ENCODE measurements around the gene OR2B2.

The OR2B2 gene

GRCh38 chr6:27863962-27864905, 48.0 kb downstream of the OR2B2 start:
- Histone ChIP-seq H3K9me3 (ENCODE audit: severe bottlenecking) (peaks cover 15% of the 10 kb centered on the region), H3K4me3 (ENCODE audit: low read depth, low read length) (no peak overlapping the region), H3K36me3 (no peaks in the 10 kb centered on the region), H3K27me3 (ENCODE audit: insufficient read depth, low read depth, severe bottlenecking) (no peaks in the 10 kb centered on the region), H3K27ac (no peak overlapping the region)
- DNase-seq = no peak
- TF ChIP-seq, protein P1, sequence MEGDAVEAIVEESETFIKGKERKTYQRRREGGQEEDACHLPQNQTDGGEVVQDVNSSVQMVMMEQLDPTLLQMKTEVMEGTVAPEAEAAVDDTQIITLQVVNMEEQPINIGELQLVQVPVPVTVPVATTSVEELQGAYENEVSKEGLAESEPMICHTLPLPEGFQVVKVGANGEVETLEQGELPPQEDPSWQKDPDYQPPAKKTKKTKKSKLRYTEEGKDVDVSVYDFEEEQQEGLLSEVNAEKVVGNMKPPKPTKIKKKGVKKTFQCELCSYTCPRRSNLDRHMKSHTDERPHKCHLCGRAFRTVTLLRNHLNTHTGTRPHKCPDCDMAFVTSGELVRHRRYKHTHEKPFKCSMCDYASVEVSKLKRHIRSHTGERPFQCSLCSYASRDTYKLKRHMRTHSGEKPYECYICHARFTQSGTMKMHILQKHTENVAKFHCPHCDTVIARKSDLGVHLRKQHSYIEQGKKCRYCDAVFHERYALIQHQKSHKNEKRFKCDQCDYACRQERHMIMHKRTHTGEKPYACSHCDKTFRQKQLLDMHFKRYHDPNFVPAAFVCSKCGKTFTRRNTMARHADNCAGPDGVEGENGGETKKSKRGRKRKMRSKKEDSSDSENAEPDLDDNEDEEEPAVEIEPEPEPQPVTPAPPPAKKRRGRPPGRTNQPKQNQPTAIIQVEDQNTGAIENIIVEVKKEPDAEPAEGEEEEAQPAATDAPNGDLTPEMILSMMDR (IDR thresholded peaks at IDR 0.05; ENCODE audit: low read depth, low read length) = no peak

DNA sequence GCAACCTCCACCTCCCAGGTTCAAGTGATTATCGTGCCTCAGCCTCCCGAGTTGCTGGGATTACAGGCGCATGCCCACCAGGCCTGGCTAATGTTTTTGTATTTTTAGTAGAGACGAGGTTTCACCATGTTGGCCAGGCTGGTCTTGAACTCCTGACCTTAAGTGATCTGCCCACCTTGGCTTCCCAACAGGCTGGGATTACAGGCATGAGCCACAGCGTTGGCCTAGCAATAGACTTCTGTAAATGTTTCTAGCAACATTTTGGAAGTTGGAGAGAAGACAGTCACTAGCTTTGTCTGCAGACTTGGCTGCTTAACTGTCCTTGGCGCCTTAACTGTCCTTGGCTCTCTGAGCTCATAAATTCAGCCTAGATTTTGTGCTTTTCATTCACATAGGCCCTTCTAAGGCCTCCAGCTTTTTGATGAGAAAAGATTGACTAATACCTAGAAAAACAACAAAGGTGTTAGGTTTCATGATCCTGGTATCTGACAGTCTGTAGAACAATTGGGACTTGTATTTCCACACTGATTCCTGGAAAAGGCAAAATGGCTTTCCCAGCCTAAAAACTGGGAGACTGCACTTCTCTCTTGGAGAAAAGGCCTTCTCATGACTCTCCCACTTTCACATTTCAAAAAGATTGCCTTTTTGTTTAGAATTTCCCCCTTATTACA, 49.7 kb downstream of the OR2B2 start:
- no peak for DNase-seq
- Histone ChIP-seq H3K9me3 (ENCODE audit: severe bottlenecking) (peaks cover 15% of the 10 kb centered on the region), H3K4me3 (ENCODE audit: low read depth, low read length) (no peak overlapping the region), H3K27me3 (ENCODE audit: insufficient read depth, low read depth, severe bottlenecking) (no peaks in the 10 kb centered on the region), H3K27ac (no peak overlapping the region), H3K36me3 (no peaks in the 10 kb centered on the region)
- TF ChIP-seq, protein P1 (IDR thresholded peaks at IDR 0.05; ENCODE audit: low read depth, low read length) = no peak

- DNase-seq = no peak
- peaks cover 15% of the 10 kb centered on the region for H3K9me3 ChIP-seq (ENCODE audit: severe bottlenecking)
- H3K27me3 ChIP-seq (ENCODE audit: insufficient read depth, low read depth, severe bottlenecking) = no peaks in the 10 kb centered on the region
- no peaks in the 10 kb centered on the region for H3K36me3 ChIP-seq
- H3K4me3 ChIP-seq (ENCODE audit: low read depth, low read length) = no peak overlapping the region
- TF ChIP-seq, protein P1 (IDR thresholded peaks at IDR 0.05; ENCODE audit: low read depth, low read length) = no peak
- H3K27ac ChIP-seq = no peak overlapping the region
Measured at GRCh38 chr6:27861861-27862260, 50.3 kb downstream of the OR2B2 start.

DNA sequence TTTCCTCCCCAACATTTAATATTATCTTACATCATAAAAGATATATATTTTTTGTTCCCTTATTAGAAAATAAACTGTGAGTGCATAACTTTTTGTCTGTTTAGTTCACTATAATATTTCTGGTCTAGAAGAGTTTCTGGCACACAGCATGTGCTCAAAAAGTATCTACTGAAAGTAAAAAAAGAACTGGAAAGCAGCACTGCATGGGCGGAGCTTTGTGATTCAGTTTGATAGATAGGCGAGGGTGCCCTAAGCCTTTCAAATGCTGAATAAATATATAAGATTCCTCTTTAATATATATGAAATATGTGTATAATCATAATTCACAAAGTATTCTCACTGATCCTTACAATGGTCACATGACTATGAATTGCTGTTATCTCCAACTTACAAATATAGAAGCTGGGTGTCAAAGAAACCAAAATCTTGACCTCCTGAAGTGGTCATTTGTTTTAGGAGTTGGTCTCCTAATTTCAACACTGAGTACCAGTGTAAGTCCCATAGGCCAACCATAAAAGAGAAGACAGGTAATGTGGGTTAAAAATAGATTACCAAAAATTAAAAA, 50.8 kb downstream of the OR2B2 start:
- H3K4me3 ChIP-seq (ENCODE audit: low read depth, low read length) = no peak overlapping the region
- peaks cover 15% of the 10 kb centered on the region for H3K9me3 ChIP-seq (ENCODE audit: severe bottlenecking)
- no peak overlapping the region for H3K27ac ChIP-seq
- H3K27me3 ChIP-seq (ENCODE audit: insufficient read depth, low read depth, severe bottlenecking) = no peaks in the 10 kb centered on the region
- DNase-seq = no peak
- TF ChIP-seq, protein P1 (IDR thresholded peaks at IDR 0.05; ENCODE audit: low read depth, low read length) = no peak
- no peaks in the 10 kb centered on the region for H3K36me3 ChIP-seq

Measured in WERI-Rb-1 (cell line).